GM12891 (cell line): ENCODE data around the gene RHBDL1.

Experiments used
- DNase-seq: peaks from one replicate; pipeline ENCODE4 v3.0.0; 2011; ENCODE audit warnings: low spot score; ENCODE audit not compliant: insufficient read length
- FAIRE-seq: peaks from 2 replicates; lab custom pipeline; 2011; peaks lifted over from hg19 to GRCh38; lab: Jason Lieb, UNC
- PAX5 ChIP-seq: IDR thresholded peaks from 2 replicates; pipeline ENCODE4 v1.6.1; 2011; ENCODE audit warnings: low read length, moderate library complexity, mild to moderate bottlenecking; ENCODE audit not compliant: insufficient read depth, severe bottlenecking
- POLR2A ChIP-seq: IDR thresholded peaks from 2 replicates; pipeline ENCODE4 v1.6.1; 2011; ENCODE audit warnings: low read depth, low read length, control low read depth
- POLR2AphosphoS5 ChIP-seq: IDR thresholded peaks from 2 replicates; pipeline ENCODE4 v1.6.1; 2011; ENCODE audit warnings: low read depth, low read length, control low read depth
- POU2F2 ChIP-seq: IDR thresholded peaks from 2 replicates; pipeline ENCODE4 v1.6.1; 2011; ENCODE audit warnings: low read depth, mild to moderate bottlenecking, control low read depth, low read length, moderate library complexity
- SPI1 ChIP-seq: IDR thresholded peaks from 2 replicates; pipeline ENCODE4 v1.6.1; 2011; ENCODE audit warnings: low read depth, low read length, control low read depth
- TAF1 ChIP-seq: IDR thresholded peaks from 2 replicates; pipeline ENCODE4 v1.6.1; 2011; ENCODE audit warnings: low read depth, low read length, control low read depth

The RHBDL1 gene

GRCh38 chr16:682493-683395, 7.3 kb downstream of the RHBDL1 start:
- TF ChIP-seq TAF1: no peak
- TF ChIP-seq POLR2A: no peak
- TF ChIP-seq POU2F2: no peak
- no peak for TF ChIP-seq POLR2AphosphoS5
- no peak for TF ChIP-seq SPI1
- no peak for TF ChIP-seq PAX5
- DNase-seq (no peak), FAIRE-seq (no peak)

- TF ChIP-seq PAX5: no peak
- no peak; the same call in 1 of the 2 replicates for TF ChIP-seq POLR2A
- TF ChIP-seq SPI1: no peak
- TF ChIP-seq POLR2AphosphoS5: no peak
- no peak for DNase-seq
- FAIRE-seq: no peak
Measured at GRCh38 chr16:683396-684070, 8.1 kb downstream of the RHBDL1 start.

- DNase-seq (peak; percentile 100), FAIRE-seq (peak; percentile 100)
- TF ChIP-seq TAF1 (peak; percentile 86), SPI1 (no peak), POLR2AphosphoS5 (peak; percentile 62; the same call in 1 of the 2 replicates), PAX5 (peak; percentile 83), POLR2A (peak; percentile 88), POU2F2 (0 out of 2 replicates have a peak, but pooled peaks have one; percentile 33)
Measured at GRCh38 chr16:684071-684794, 8.8 kb downstream of the RHBDL1 start, which contains the start of gene JMJD8. Gene JMJD8, minus strand, starts transcription at chr16:684334. Its CDS starts 15 bp downstream, at chr16:684319.

- DNase-seq: no peak
- no peak for FAIRE-seq
- TF ChIP-seq SPI1: no peak
- no peak for TF ChIP-seq POU2F2
- no peak for TF ChIP-seq TAF1
- no peak for TF ChIP-seq PAX5
- no peak for TF ChIP-seq POLR2AphosphoS5
- no peak for TF ChIP-seq POLR2A
Measured at GRCh38 chr16:684961-685696, 9.7 kb downstream of the RHBDL1 start.

- TF ChIP-seq PAX5: no peak
- TF ChIP-seq TAF1: no peak
- no peak for TF ChIP-seq POU2F2
- TF ChIP-seq POLR2AphosphoS5: no peak
- no peak for TF ChIP-seq POLR2A
- no peak for FAIRE-seq
- no peak for DNase-seq
Measured at GRCh38 chr16:685967-686366, 10.5 kb downstream of the RHBDL1 start.

- TF ChIP-seq POLR2AphosphoS5 (no peak), SPI1 (no peak), POU2F2 (no peak), POLR2A (no peak), PAX5 (no peak), TAF1 (no peak)
- no peak for FAIRE-seq
- no peak for DNase-seq
Measured at GRCh38 chr16:686459-687260, 11.2 kb downstream of the RHBDL1 start.

- no peak for DNase-seq
- no peak for TF ChIP-seq SPI1
- TF ChIP-seq POLR2AphosphoS5: no peak
- TF ChIP-seq PAX5: no peak
- no peak for TF ChIP-seq POLR2A
- TF ChIP-seq TAF1: no peak
- TF ChIP-seq POU2F2: no peak
- FAIRE-seq: no peak
Measured at GRCh38 chr16:687499-687898, 12.0 kb downstream of the RHBDL1 start.
